ENCODE measurements around the gene DISP2.

DNA sequence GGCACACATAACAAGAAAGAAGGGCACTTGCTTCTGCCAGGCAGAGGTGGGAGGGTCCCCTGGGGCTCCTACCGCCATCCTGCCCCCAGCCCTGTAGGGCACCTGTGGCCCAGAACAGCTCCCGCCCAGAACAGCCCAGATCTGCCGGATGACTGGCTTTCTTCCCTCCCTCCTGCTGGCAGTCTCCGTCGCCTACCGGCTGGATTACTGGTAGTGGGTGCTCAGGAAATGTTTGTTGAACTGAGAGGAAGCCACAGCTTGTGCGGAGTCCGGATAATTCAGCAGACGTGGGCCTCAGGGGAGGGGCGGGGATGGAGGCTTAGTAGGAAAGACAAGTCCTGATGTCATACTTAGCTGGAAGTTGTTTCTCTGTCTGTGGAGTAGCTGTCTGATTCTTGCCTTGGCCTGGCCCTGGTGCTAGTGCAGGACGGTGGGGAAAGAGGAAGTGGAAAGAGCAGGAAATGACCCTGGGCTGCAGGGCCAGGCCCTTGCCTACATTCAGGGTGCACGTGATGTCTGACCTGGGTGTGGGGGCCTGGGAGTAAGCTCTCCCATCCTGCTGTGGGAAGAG lies 24.0 kb upstream of the DISP2 start:
- TF ChIP-seq, protein P1, sequence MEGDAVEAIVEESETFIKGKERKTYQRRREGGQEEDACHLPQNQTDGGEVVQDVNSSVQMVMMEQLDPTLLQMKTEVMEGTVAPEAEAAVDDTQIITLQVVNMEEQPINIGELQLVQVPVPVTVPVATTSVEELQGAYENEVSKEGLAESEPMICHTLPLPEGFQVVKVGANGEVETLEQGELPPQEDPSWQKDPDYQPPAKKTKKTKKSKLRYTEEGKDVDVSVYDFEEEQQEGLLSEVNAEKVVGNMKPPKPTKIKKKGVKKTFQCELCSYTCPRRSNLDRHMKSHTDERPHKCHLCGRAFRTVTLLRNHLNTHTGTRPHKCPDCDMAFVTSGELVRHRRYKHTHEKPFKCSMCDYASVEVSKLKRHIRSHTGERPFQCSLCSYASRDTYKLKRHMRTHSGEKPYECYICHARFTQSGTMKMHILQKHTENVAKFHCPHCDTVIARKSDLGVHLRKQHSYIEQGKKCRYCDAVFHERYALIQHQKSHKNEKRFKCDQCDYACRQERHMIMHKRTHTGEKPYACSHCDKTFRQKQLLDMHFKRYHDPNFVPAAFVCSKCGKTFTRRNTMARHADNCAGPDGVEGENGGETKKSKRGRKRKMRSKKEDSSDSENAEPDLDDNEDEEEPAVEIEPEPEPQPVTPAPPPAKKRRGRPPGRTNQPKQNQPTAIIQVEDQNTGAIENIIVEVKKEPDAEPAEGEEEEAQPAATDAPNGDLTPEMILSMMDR (IDR thresholded peaks at IDR 0.05; ENCODE audit: insufficient read depth, low read length, poor library complexity, severe bottlenecking), result no peak
- no peak for TF ChIP-seq EZH2phosphoT487 (conservative IDR thresholded peaks at IDR 0.05; ENCODE audit: low read length)
